PC-3 (cell line): ENCODE results near the gene FXYD3. TPM values are rescaled to one million over a fixed set of nuclear protein-coding genes. Genes with fewer than 3 reads are reported as not detected.
A peak's percentile ranks its signal among the peaks of the same experiment; 100 is the strongest.

Experiments used
- ATAC-seq: fragments of 200-7000 bp; cut with Tn5 transposase; 2 replicates; pipeline ENCODE4 v1.9.1; 2020; ENCODE audit warnings: mild to moderate bottlenecking, moderate library complexity
- BruUV-seq: library from RNA; stranded (reverse); fragments of 400-500 nt; replicated peaks from 2 replicates; lab custom pipeline; 2021; lab: Mats Ljungman, UMichigan
- CTCF ChIA-PET: fragments of 300-600 bp; sonication (Branson Sonifier 250); formaldehyde crosslinking; loops from one replicate; lab custom pipeline; 2022; ENCODE audit warnings: antibody characterized with exemption; lab: Charles Lee
- POLR2A ChIA-PET: fragments of 300-600 bp; sonication (Branson Sonifier 250); formaldehyde crosslinking; loops from one replicate; lab custom pipeline; 2022; ENCODE audit warnings: antibody characterized with exemption; ENCODE audit not compliant: unreplicated experiment; lab: Charles Lee
- DNase-seq: peaks from one replicate; pipeline ENCODE4 v3.0.0-alpha.2; 2015
- H2AFZ ChIP-seq: fragments of 300-600 bp; sonication (generic); 2 replicates; pipeline ENCODE4 v1.6.0; 2016; ENCODE audit warnings: antibody characterized with exemption, low read length
- H3F3A ChIP-seq: fragments of 300-600 bp; sonication (generic); one replicate; pipeline ENCODE4 v1.6.0; 2017; ENCODE audit warnings: antibody characterized with exemption, low read length, control low read depth, mild to moderate bottlenecking; ENCODE audit not compliant: unreplicated experiment
- H3K27ac ChIP-seq: fragments of 300-600 bp; sonication (generic); 2 replicates; pipeline ENCODE4 v1.5.1; 2016; ENCODE audit warnings: mild to moderate bottlenecking, low read length
- H3K27me3 ChIP-seq: fragments of 300-600 bp; sonication (generic); 2 replicates; pipeline ENCODE4 v1.6.1; 2016; ENCODE audit warnings: low read length, mixed read lengths
- H3K36me3 ChIP-seq: fragments of 300-600 bp; sonication (generic); 2 replicates; pipeline ENCODE4 v1.6.1; 2016; ENCODE audit warnings: low read depth, mixed run types, low read length, mixed read lengths
- H3K4me1 ChIP-seq: fragments of 300-600 bp; sonication (generic); 2 replicates; pipeline ENCODE4 v1.5.1; 2016; ENCODE audit warnings: low read length; ENCODE audit not compliant: insufficient read depth
- H3K4me2 ChIP-seq: fragments of 300-600 bp; sonication (generic); 2 replicates; pipeline ENCODE4 v1.6.0; 2016; ENCODE audit warnings: low read length
- H3K4me3 ChIP-seq: fragments of 300-600 bp; sonication (generic); 2 replicates; pipeline ENCODE4 v1.5.1; 2016; ENCODE audit warnings: mild to moderate bottlenecking, low read length, mixed read lengths
- H3K79me2 ChIP-seq: fragments of 300-600 bp; sonication (generic); 2 replicates; pipeline ENCODE4 v1.6.1; 2017; ENCODE audit warnings: low read length, mixed read lengths
- H3K9ac ChIP-seq: fragments of 300-600 bp; sonication (generic); 2 replicates; pipeline ENCODE4 v1.6.0; 2016; ENCODE audit warnings: mild to moderate bottlenecking, low read length
- H3K9me2 ChIP-seq: fragments of 300-600 bp; sonication (generic); replicated peaks from 2 replicates; pipeline ENCODE4 v1.6.1; 2016; ENCODE audit warnings: mixed run types, low read length, mixed read lengths
- H3K9me3 ChIP-seq: fragments of 300-600 bp; sonication (generic); 2 replicates; pipeline ENCODE4 v1.6.1; 2016; ENCODE audit warnings: low read length, mixed read lengths
- H4K20me1 ChIP-seq: fragments of 300-600 bp; sonication (generic); 2 replicates; pipeline ENCODE4 v1.6.1; 2016; ENCODE audit warnings: low read length, mixed read lengths
- CTCF ChIP-seq: fragments of 300-600 bp; sonication (generic); conservative IDR thresholded peaks from 2 replicates; pipeline ENCODE4 v1.5.1; 2017; ENCODE audit warnings: antibody characterized with exemption, low read depth, mild to moderate bottlenecking, low read length
- EZH2 ChIP-seq: fragments of 300-600 bp; sonication (generic); IDR thresholded peaks from one replicate; pipeline ENCODE4 v1.6.1; 2017; ENCODE audit warnings: antibody characterized with exemption, mild to moderate bottlenecking, low read length; ENCODE audit not compliant: unreplicated experiment
- EZH2phosphoT487 ChIP-seq: fragments of 300-600 bp; sonication (generic); IDR thresholded peaks from 2 replicates; pipeline ENCODE4 v1.6.1; 2018; ENCODE audit warnings: mild to moderate bottlenecking, antibody characterized with exemption, low read length, borderline replicate concordance
- intact Hi-C: fragments of 100-400 bp; cut with micrococcal nuclease; formaldehyde crosslinking; loops from 2 replicates; pipeline ENCODE4 v1.9.0; 2023
- total RNA-seq: library from RNA; depleted of rRNA; stranded (reverse); fragments of >200 nt; gene quantifications from 2 replicates; pipeline ENCODE4 v1.2.3, GENCODE V29; 2014

Gene FXYD3
- total RNA-seq, 1 experiment from 2014 or later = 61.6 TPM

GRCh38 chr19:35066691-35067563 is 48.7 kb upstream of the FXYD3 start:
- Histone ChIP-seq H3K27me3 (no peaks in the 10 kb centered on the region), H3K36me3 (no peaks in the 10 kb centered on the region), H4K20me1 (no peaks in the 10 kb centered on the region), H3K27ac (no peak overlapping the region), H3K4me1 (peaks cover 18% of the 10 kb centered on the region), H3K4me3 (no peak overlapping the region), H3K79me2 (no peaks in the 10 kb centered on the region), H3K9ac (no peak overlapping the region), H3K9me3 (no peaks in the 10 kb centered on the region), H3F3A (no peaks in the 10 kb centered on the region), H3K4me2 (no peak overlapping the region), H3K9me2 (no peaks in the 10 kb centered on the region), H2AFZ (peak overlapping the region; percentile 9; the same call in 1 of the 2 replicates)
- DNase-seq (peak; percentile 86), ATAC-seq (peak; percentile 72)
- ChIA-PET CTCF (interaction anchor here (0.6 to 1.3 kb wide), 8 partner anchors 14 to 740 kb away, joined by 3 to 7 read pairs (median 4); no protein-coding TSS in a partner anchor), POLR2A (no interaction called here)
- intact Hi-C loops = loop anchor here (1.0 to 5.0 kb wide), 2 partner anchors 23 to 75 kb away; partner anchors contain the start of gene FXYD7
- TF ChIP-seq EZH2phosphoT487 (no peak), CTCF (peak; percentile 85), EZH2 (no peak)
- BruUV-seq = no TSS peak

GRCh38 chr19:35068941-35069634 is 46.5 kb upstream of the FXYD3 start:
- no peaks in the 10 kb centered on the region for H4K20me1 ChIP-seq
- ChIA-PET POLR2A (no interaction called here), CTCF (no interaction called here)
- no peaks in the 10 kb centered on the region for H3K36me3 ChIP-seq
- TF ChIP-seq EZH2 (no peak), CTCF (no peak), EZH2phosphoT487 (no peak)
- H3K9me2 ChIP-seq = no peaks in the 10 kb centered on the region
- H2AFZ ChIP-seq = no peak overlapping the region
- H3K27ac ChIP-seq = peak overlapping the region; percentile 20; the same call in 1 of the 2 replicates
- no TSS peak for BruUV-seq
- no peaks in the 10 kb centered on the region for H3F3A ChIP-seq
- ATAC-seq = no peak
- no peak for DNase-seq
- peak overlapping the region; percentile 31; the same call in 1 of the 2 replicates for H3K4me3 ChIP-seq
- H3K4me2 ChIP-seq = peak overlapping the region; percentile 71
- no peak overlapping the region for H3K9ac ChIP-seq
- no peaks in the 10 kb centered on the region for H3K27me3 ChIP-seq
- H3K9me3 ChIP-seq = no peaks in the 10 kb centered on the region
- intact Hi-C loops = loop anchor here (5.0 kb wide), 1 partner anchor 73 kb away; the partner anchor contains the start of gene FXYD7
- peaks cover 12% of the 10 kb centered on the region for H3K4me1 ChIP-seq
- H3K79me2 ChIP-seq = no peaks in the 10 kb centered on the region
